ENCODE results near the gene GIPC1. TPM values are rescaled to one million over a fixed set of nuclear protein-coding genes. Genes with fewer than 3 reads are reported as not detected.

The GIPC1 gene
- total and polyA plus RNA-seq, 2 experiments from 2014 or later: 106 to 173 TPM

DNA sequence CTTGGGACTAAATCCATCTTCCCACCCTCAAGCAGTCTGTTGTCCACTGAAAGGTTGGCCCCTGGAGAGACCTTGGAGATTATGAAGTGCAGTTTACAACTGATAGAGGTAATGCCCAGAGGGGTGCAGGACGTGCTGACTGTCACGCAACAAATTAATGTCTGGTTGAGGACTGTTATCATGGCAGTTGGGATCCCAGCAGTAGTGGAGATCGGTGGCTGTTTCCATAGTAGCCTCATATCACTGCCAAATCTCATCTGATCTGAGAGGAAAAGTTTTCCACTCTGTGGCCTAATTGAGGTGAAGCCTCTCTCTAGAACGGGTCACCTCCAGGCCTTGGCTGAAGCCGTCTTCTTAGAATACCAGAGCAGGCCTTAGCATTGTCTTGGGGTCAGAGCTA is 37.5 kb upstream of the GIPC1 start:
- no peak overlapping the region for H3K4me3 ChIP-seq
- H3K27ac ChIP-seq: no peak overlapping the region
- in situ Hi-C loops (cut with MboI): no loop called here
- no peaks in the 10 kb centered on the region for H3K27me3 ChIP-seq (replicated peaks; ENCODE audit: insufficient read depth)
- H3K4me2 ChIP-seq (ENCODE audit: unreplicated experiment): no peak overlapping the region
- no peaks in the 10 kb centered on the region for H3K9me3 ChIP-seq (ENCODE audit: low read depth)
- 89 to 90% methylated on average over 5 of the region's 5 CpGs for WGBS, 2 experiments (ENCODE audit: low coverage in 1 of 2, low lambda C conversion rate in 2 of 2, missing lambda C conversion rate in 2 of 2)
- H3F3A ChIP-seq (ENCODE audit: insufficient read depth): peaks cover 1% of the 10 kb centered on the region; the same call in 1 of the 2 replicates
- peaks cover 7% of the 10 kb centered on the region for H3K4me1 ChIP-seq (ENCODE audit: insufficient read depth)
- no peaks in the 10 kb centered on the region for H3K36me3 ChIP-seq (ENCODE audit: low read depth)
- H2AFZ ChIP-seq: no peak overlapping the region
- TF ChIP-seq EZH2 (IDR thresholded peaks at IDR 0.05; ENCODE audit: insufficient read depth, poor library complexity, severe bottlenecking) (no peak), EZH2phosphoT487 (IDR thresholded peaks at IDR 0.05; ENCODE audit: insufficient read depth, low read depth) (no peak)
- no peak for DNase-seq
- H3K9ac ChIP-seq: no peak overlapping the region
- no peaks in the 10 kb centered on the region for H3K9me2 ChIP-seq (ENCODE audit: insufficient read depth)
- peaks cover 38% of the 10 kb centered on the region for H3K79me2 ChIP-seq (ENCODE audit: insufficient read depth)
- H4K20me1 ChIP-seq (ENCODE audit: insufficient read depth): no peaks in the 10 kb centered on the region

DNA sequence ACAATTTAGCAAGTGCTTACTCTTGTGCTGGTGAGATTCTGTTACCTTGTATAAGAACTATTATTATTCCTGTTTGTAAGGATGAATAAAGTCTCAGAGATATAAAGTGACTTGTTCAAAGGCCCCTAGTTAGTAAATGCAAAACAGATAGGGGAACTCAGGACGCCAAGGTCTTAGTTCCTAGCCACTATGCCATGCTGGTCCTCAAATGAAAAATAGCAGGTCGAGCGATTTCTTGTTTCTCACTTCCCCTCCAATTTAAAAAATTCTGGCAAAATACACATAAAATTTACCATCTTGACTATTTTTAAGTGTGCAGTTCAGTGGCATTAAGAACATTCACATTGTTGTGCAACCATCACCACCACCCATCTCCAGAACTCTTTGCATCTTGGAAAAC is 34.6 kb upstream of the GIPC1 start:
- TF ChIP-seq EZH2 (IDR thresholded peaks at IDR 0.05; ENCODE audit: insufficient read depth, poor library complexity, severe bottlenecking) (no peak), EZH2phosphoT487 (IDR thresholded peaks at IDR 0.05; ENCODE audit: insufficient read depth, low read depth) (no peak)
- Histone ChIP-seq H4K20me1 (ENCODE audit: insufficient read depth) (no peaks in the 10 kb centered on the region), H3K9me2 (ENCODE audit: insufficient read depth) (no peaks in the 10 kb centered on the region), H3K4me2 (ENCODE audit: unreplicated experiment) (peak overlapping the region; percentile 99), H3K9me3 (ENCODE audit: low read depth) (no peaks in the 10 kb centered on the region), H2AFZ (peak overlapping the region; percentile 97; the same call in 1 of the 2 replicates), H3F3A (ENCODE audit: insufficient read depth) (peaks cover 15% of the 10 kb centered on the region), H3K9ac (peak overlapping the region; percentile 83), H3K4me3 (peak overlapping the region; percentile 98), H3K27me3 (replicated peaks; ENCODE audit: insufficient read depth) (no peaks in the 10 kb centered on the region), H3K36me3 (ENCODE audit: low read depth) (no peaks in the 10 kb centered on the region), H3K4me1 (ENCODE audit: insufficient read depth) (peaks cover 18% of the 10 kb centered on the region), H3K27ac (no peak overlapping the region), H3K79me2 (ENCODE audit: insufficient read depth) (peaks cover 38% of the 10 kb centered on the region)
- WGBS, 2 experiments (ENCODE audit: low coverage in 1 of 2, low lambda C conversion rate in 2 of 2, missing lambda C conversion rate in 2 of 2): 65 to 66% methylated on average over 3 of the region's 3 CpGs
- no peak for DNase-seq
- in situ Hi-C loops (cut with MboI): no loop called here

DNA sequence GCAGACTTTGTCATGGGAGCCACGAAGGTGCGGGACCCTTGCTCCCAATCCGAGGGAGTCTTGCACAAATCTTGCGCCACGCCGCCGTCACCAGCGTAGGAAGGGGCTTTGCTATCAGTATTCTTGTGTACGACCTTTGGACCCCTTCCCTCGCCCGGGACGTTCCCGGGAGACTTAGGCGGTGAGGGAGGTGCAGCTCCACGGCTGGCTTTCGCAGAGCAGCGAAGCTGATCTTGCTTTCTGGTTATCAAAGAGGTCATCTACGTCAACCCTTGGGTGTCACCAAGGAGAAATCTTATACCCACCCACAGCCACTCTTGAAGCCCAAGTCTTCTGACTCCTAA is 34.0 kb upstream of the GIPC1 start:
- no peaks in the 10 kb centered on the region for H3K9me2 ChIP-seq (ENCODE audit: insufficient read depth)
- H3F3A ChIP-seq (ENCODE audit: insufficient read depth): peaks cover 15% of the 10 kb centered on the region
- H3K4me1 ChIP-seq (ENCODE audit: insufficient read depth): peaks cover 18% of the 10 kb centered on the region
- no peak for DNase-seq
- H3K9ac ChIP-seq: peak overlapping the region; percentile 83
- peaks cover 38% of the 10 kb centered on the region for H3K79me2 ChIP-seq (ENCODE audit: insufficient read depth)
- WGBS, 2 experiments (ENCODE audit: low coverage in 1 of 2, low lambda C conversion rate in 2 of 2, missing lambda C conversion rate in 2 of 2): 2 to 3% methylated on average over 18 of the region's 18 CpGs
- H3K4me2 ChIP-seq (ENCODE audit: unreplicated experiment): peak overlapping the region; percentile 99
- H3K4me3 ChIP-seq: peak overlapping the region; percentile 98
- H3K9me3 ChIP-seq (ENCODE audit: low read depth): no peaks in the 10 kb centered on the region
- no peaks in the 10 kb centered on the region for H3K36me3 ChIP-seq (ENCODE audit: low read depth)
- H3K27me3 ChIP-seq (replicated peaks; ENCODE audit: insufficient read depth): no peaks in the 10 kb centered on the region
- TF ChIP-seq EZH2phosphoT487 (IDR thresholded peaks at IDR 0.05; ENCODE audit: insufficient read depth, low read depth) (no peak), EZH2 (IDR thresholded peaks at IDR 0.05; ENCODE audit: insufficient read depth, poor library complexity, severe bottlenecking) (no peak)
- H2AFZ ChIP-seq: peak overlapping the region; percentile 97
- peak overlapping the region; percentile 67 for H3K27ac ChIP-seq
- H4K20me1 ChIP-seq (ENCODE audit: insufficient read depth): no peaks in the 10 kb centered on the region
- in situ Hi-C loops (cut with MboI): no loop called here

DNA sequence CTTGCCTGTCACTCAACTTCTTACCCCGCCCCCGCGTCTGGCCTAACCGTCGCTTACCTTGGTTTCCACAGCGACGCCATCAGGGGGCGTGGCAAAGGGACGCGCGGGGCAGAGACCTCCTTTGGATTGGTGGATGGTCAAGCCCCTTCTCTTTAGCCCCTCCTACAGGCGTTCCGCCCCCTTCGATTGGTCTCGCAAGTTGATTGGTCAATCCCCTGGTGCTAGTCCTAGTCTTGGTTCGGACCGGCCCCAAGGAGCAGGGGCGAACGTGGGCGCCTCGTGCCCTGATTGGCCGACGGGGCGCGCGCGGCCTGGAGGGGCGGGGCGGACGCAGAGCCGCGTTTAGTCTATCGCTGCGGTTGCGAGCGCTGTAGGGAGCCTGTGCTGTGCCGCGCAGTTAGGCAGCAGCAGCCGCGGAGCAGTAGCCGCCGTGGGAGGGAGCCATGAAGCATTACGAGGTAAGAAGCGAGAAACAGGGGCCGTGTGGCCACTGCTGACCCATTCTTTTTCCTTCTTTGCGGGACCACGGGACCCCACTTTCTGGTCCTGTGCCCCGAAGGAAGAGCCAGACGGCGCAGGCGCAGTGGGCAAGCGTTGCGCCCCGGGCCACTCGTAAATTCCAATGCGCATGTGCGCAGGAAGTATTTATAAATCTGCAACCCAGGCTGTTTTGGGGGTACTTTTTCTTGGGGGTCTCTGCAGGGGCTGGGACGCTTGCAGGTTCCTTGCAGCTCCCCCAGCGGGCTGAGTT is 33.5 kb upstream of the GIPC1 start, which contains the start of gene TECR:
TSS of gene TECR (plus strand) at position 341 of the 751 bp plus-strand sequence. CDS start at position 444, 103 bp downstream.
- in situ Hi-C loops (cut with MboI): no loop called here
- H2AFZ ChIP-seq: peak within 1 kb of the TSS; percentile 97
- H3K36me3 ChIP-seq (ENCODE audit: low read depth): no peaks in the 10 kb centered on the region
- peak; percentile 100 for DNase-seq
- peak within 1 kb of the TSS; percentile 83 for H3K9ac ChIP-seq
- WGBS, 2 experiments (ENCODE audit: low coverage in 1 of 2, low lambda C conversion rate in 2 of 2, missing lambda C conversion rate in 2 of 2): 0 to 1% methylated on average over 56 to 57 of the region's 59 CpGs
- H3K9me2 ChIP-seq (ENCODE audit: insufficient read depth): no peaks in the 10 kb centered on the region
- no peak for TF ChIP-seq EZH2 (IDR thresholded peaks at IDR 0.05; ENCODE audit: insufficient read depth, poor library complexity, severe bottlenecking)
- TF ChIP-seq EZH2phosphoT487 (IDR thresholded peaks at IDR 0.05; ENCODE audit: insufficient read depth, low read depth): no peak
- peaks cover 38% of the 10 kb centered on the region for H3K79me2 ChIP-seq (ENCODE audit: insufficient read depth)
- H3F3A ChIP-seq (ENCODE audit: insufficient read depth): peaks cover 15% of the 10 kb centered on the region
- H3K4me3 ChIP-seq: peak within 1 kb of the TSS; percentile 98
- no peaks in the 10 kb centered on the region for H4K20me1 ChIP-seq (ENCODE audit: insufficient read depth)
- peak within 1 kb of the TSS; percentile 70 for H3K27ac ChIP-seq
- no peaks in the 10 kb centered on the region for H3K27me3 ChIP-seq (replicated peaks; ENCODE audit: insufficient read depth)
- H3K4me2 ChIP-seq (ENCODE audit: unreplicated experiment): peak within 1 kb of the TSS; percentile 99
- H3K9me3 ChIP-seq (ENCODE audit: low read depth): no peaks in the 10 kb centered on the region
- peaks cover 18% of the 10 kb centered on the region for H3K4me1 ChIP-seq (ENCODE audit: insufficient read depth)
